GM21576 (cell line): ENCODE results near the gene PEMT.

Experiments
- ATAC-seq: cut with Tn5 transposase; IDR thresholded peaks from one replicate; pipeline ENCODE4 v1.9.1; 2021; ENCODE audit warnings: mild to moderate bottlenecking, moderate library complexity; ENCODE audit not compliant: unreplicated experiment

Gene PEMT

DNA sequence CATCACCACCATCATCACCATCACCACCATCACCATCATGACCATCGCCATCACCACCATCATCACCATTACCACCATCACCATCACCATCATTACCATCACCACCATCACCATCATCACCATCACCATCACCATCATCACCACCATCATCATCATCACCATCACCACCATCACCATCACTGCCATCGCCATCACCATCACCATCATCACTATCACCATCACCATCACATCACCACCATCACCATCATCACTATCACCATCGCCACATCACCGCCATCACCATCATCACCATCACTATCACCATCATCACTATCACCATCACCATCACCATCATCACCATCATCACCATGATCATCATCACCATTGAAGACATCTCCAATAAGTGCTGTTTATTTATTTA lies 131.5 kb downstream of the PEMT start:
- ATAC-seq, result no peak

DNA sequence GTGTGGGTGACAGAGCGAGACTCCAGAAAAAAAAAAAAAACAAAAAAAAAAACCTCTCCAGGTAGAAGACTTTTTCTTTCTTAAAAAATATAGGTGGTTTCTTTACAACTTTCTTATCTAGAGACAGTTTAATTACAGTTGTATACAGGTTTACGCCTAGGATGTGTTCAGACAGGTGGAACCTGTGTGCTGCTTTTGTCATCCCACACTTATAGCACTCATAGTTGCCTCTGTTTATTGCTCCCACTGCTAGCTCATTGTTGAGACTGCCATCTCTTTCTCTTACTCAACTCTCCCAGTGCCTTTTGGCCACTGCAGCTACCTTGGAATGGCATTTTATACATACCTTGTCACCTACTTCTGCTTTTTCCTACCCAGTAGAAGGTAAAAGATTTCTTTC lies 133.8 kb downstream of the PEMT start:
- ATAC-seq, result no peak

DNA sequence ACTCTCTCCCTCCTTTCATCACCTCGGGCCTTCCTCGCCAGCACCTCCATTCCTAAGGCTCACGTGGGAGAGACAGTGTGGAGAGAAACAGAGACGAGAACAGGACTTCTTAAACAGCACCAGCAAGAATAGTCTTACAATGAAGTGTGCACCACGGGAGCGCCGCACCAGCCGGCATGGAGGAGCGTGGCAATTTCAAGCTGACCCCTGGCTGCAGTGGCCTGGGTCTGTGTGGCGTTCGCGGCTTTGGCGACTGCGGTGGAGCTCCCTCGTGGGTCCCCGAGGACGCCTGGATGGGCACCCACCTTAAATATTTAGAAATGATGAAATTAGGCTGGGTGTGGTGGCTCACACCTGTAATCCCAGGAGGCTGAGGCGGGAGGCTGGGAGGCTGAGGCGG lies 135.3 kb downstream of the PEMT start:
- no peak for ATAC-seq
